Left ventricle myocardium inferior (tissue), 1 donor: ENCODE data around the gene SMPD2. TPM values are rescaled to one million over a fixed set of nuclear protein-coding genes. Genes with fewer than 3 reads are reported as not detected.

Experiments used
- DNase-seq: peaks from one replicate; pipeline ENCODE4 v3.0.0-alpha.2; 2020
- H3K27ac ChIP-seq: fragments of 200-600 bp; replicated peaks from 2 replicates; pipeline ENCODE4 v1.8.0; 2021
- H3K27me3 ChIP-seq: fragments of 200-600 bp; 2 replicates; pipeline ENCODE4 v1.8.0; 2021; ENCODE audit warnings: low read depth
- H3K36me3 ChIP-seq: fragments of 200-600 bp; 2 replicates; pipeline ENCODE4 v1.8.0; 2021
- H3K4me1 ChIP-seq: fragments of 200-600 bp; 2 replicates; pipeline ENCODE4 v1.8.0; 2021
- H3K4me3 ChIP-seq: fragments of 200-600 bp; 2 replicates; pipeline ENCODE4 v1.8.0; 2021; ENCODE audit warnings: mild to moderate bottlenecking, moderate library complexity
- H3K9me3 ChIP-seq: fragments of 200-600 bp; replicated peaks from 2 replicates; pipeline ENCODE4 v1.8.0; 2021
- intact Hi-C: fragments of 100-400 bp; cut with micrococcal nuclease; formaldehyde crosslinking; loops from one replicate; pipeline ENCODE4 v1.11.0; 2022
- total RNA-seq: library from RNA; stranded (reverse); fragmentation: NEBNext Ultra II Directional; extraction: Animal tissue kit (Norgen Biotek cat#: 25700); gene quantifications from one replicate; pipeline ENCODE4 v1.2.1, GENCODE V29; 2021
- TF ChIP-seq, protein P1 (sequence below): fragments of 200-600 bp; IDR thresholded peaks from 2 replicates; pipeline ENCODE4 v1.8.0; 2021; ENCODE audit warnings: antibody characterized with exemption, mild to moderate bottlenecking, borderline replicate concordance
- donor health status: DM: no; HTN: yes; CAD: no; lungs with severe emphysema.

SMPD2 gene
- total RNA-seq, 1 donor from 2014 or later = 3.5 TPM

DNA sequence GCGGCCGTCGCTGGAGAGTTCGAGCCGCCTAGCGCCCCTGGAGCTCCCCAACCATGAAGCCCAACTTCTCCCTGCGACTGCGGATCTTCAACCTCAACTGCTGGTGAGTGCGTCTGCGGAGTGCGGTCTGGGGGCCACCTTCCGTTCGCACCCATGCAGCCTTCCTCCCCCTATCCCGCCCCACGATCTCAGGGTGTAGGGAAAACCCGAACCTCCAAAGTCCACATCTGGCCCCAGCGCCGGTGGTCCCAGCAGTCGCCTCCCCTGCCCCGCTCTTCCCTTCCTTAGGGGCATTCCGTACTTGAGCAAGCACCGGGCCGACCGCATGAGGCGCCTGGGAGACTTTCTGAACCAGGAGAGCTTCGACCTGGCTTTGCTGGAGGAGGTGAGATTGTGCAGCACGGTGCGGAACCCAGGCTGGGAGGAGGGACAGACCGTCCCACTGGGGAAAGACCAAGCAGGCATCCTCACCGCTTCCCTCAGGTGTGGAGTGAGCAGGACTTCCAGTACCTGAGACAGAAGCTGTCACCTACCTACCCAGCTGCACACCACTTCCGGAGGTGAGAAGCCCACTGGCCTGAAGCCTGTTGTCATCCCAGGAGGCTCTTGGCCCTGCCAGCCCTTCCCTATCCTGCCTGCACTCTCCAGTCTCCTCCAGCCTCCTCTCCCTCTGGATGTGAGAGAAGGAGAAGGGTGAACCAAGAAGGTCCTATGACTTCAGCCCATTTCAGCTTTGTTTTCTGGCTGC, 719 bp downstream of the SMPD2 start:
- no peaks in the 10 kb centered on the region for H3K9me3 ChIP-seq
- peak; percentile 43 for DNase-seq
- TF ChIP-seq, protein P1, sequence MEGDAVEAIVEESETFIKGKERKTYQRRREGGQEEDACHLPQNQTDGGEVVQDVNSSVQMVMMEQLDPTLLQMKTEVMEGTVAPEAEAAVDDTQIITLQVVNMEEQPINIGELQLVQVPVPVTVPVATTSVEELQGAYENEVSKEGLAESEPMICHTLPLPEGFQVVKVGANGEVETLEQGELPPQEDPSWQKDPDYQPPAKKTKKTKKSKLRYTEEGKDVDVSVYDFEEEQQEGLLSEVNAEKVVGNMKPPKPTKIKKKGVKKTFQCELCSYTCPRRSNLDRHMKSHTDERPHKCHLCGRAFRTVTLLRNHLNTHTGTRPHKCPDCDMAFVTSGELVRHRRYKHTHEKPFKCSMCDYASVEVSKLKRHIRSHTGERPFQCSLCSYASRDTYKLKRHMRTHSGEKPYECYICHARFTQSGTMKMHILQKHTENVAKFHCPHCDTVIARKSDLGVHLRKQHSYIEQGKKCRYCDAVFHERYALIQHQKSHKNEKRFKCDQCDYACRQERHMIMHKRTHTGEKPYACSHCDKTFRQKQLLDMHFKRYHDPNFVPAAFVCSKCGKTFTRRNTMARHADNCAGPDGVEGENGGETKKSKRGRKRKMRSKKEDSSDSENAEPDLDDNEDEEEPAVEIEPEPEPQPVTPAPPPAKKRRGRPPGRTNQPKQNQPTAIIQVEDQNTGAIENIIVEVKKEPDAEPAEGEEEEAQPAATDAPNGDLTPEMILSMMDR = no peak
- H3K36me3 ChIP-seq = peaks cover 26% of the 10 kb centered on the region
- peaks cover 28% of the 10 kb centered on the region for H3K4me1 ChIP-seq
- H3K27ac ChIP-seq = peak overlapping the region; percentile 84
- H3K4me3 ChIP-seq = peak overlapping the region; percentile 89
- H3K27me3 ChIP-seq = no peaks in the 10 kb centered on the region
- intact Hi-C loops = no loop called here

DNA sequence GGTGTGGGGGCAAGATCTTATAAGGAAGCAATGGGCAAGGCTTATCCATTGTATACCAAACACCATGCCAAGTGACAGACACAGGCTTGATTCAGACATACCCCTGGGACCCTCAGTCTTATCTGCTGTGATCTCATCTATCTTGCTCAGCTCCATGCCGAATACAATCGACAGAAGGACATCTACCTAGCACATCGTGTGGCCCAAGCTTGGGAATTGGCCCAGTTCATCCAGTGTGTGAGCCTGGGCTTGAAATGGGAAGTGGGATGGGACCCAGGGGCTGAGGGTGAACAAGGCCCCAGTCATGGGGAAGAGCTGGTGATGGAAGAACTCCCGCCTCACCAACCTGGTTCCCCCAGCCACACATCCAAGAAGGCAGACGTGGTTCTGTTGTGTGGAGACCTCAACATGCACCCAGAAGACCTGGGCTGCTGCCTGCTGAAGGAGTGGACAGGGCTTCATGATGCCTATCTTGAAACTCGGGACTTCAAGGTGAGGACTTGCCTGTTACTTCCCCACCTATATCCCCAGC, 1.9 kb downstream of the SMPD2 start:
- TF ChIP-seq, protein P1 = no peak
- intact Hi-C loops = no loop called here
- H3K4me3 ChIP-seq = no peak overlapping the region
- no peak overlapping the region for H3K27ac ChIP-seq
- DNase-seq = no peak
- no peaks in the 10 kb centered on the region for H3K27me3 ChIP-seq
- H3K4me1 ChIP-seq = peaks cover 28% of the 10 kb centered on the region
- H3K9me3 ChIP-seq = no peaks in the 10 kb centered on the region
- H3K36me3 ChIP-seq = peaks cover 30% of the 10 kb centered on the region

DNA sequence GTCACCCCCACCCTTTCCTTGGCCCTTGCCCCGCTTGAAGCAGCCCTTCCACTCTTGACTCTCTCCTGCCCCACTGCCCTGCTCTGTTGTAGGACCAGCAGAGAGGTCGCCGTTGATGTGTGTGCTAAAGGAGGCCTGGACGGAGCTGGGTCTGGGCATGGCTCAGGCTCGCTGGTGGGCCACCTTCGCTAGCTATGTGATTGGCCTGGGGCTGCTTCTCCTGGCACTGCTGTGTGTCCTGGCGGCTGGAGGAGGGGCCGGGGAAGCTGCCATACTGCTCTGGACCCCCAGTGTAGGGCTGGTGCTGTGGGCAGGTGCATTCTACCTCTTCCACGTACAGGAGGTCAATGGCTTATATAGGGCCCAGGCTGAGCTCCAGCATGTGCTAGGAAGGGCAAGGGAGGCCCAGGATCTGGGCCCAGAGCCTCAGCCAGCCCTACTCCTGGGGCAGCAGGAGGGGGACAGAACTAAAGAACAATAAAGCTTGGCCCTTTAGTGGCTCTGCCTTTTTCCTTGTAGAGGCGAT, 3.0 kb downstream of the SMPD2 start:
- H3K9me3 ChIP-seq = no peaks in the 10 kb centered on the region
- intact Hi-C loops = no loop called here

GRCh38 chr6:109445382-109445781, 4.9 kb downstream of the SMPD2 start:
- H3K27ac ChIP-seq = no peak overlapping the region
- TF ChIP-seq, protein P1 = no peak
- H3K4me1 ChIP-seq = peaks cover 17% of the 10 kb centered on the region
- peaks cover 30% of the 10 kb centered on the region for H3K36me3 ChIP-seq
- intact Hi-C loops = no loop called here
- no peak for DNase-seq
- H3K4me3 ChIP-seq = no peak overlapping the region
- no peaks in the 10 kb centered on the region for H3K9me3 ChIP-seq
- H3K27me3 ChIP-seq = no peaks in the 10 kb centered on the region

More for the DNA sequence above, 3.0 kb downstream of the SMPD2 start:
- Histone ChIP-seq H3K4me3 (no peak overlapping the region), H3K36me3 (peaks cover 30% of the 10 kb centered on the region), H3K27ac (no peak overlapping the region), H3K27me3 (no peaks in the 10 kb centered on the region), H3K4me1 (peaks cover 28% of the 10 kb centered on the region)
- DNase-seq = no peak
- TF ChIP-seq, protein P1 = no peak

DNA sequence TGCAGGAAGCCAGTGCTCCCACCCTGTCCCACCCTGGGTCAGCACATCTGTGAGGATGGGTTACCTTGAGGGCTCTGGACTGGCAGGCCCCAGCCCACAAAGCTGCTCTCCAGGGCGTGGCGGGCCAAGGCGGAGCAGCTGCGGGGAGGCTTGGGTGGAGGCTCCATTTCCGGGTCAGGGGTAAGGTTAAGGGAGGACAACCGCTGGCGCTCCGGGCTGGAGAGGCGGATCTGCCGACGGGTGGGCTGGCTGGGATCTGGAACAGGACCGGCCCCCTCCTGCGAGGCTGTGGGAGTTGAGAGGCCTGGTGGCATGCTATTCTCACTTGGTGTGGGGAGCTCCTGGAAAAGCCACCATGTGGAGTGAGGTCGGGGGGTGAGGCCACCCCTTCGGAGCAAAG, 5.5 kb downstream of the SMPD2 start:
- no peaks in the 10 kb centered on the region for H3K27me3 ChIP-seq
- no peak overlapping the region for H3K4me3 ChIP-seq
- no peak overlapping the region for H3K27ac ChIP-seq
- intact Hi-C loops = no loop called here
- DNase-seq = no peak
- H3K4me1 ChIP-seq = peaks cover 12% of the 10 kb centered on the region
- no peaks in the 10 kb centered on the region for H3K9me3 ChIP-seq
- H3K36me3 ChIP-seq = peaks cover 30% of the 10 kb centered on the region
- TF ChIP-seq, protein P1 = no peak
